Activated CD4-positive, alpha-beta T cell treated with anti-CD3 and anti-CD28 coated beads for 36 hours (primary cell): ENCODE results near the gene ALKBH5. TPM values are rescaled to one million over a fixed set of nuclear protein-coding genes. Genes with fewer than 3 reads are reported as not detected.
"Not testable (repeated sequence)": the region's sequence is repeated elsewhere in the genome, so short reads cannot be mapped to it uniquely, and the experiment has no call there.

Source experiments
- ATAC-seq: fragments of 200-7000 bp; cut with Tn5 transposase; one replicate; pipeline ENCODE4 v1.10.0; 2021; ENCODE audit warnings: mild to moderate bottlenecking, moderate library complexity
- CTCF ChIA-PET: fragments of 350-600 bp; sonication (Branson Sonifier 250); formaldehyde crosslinking; loops from one replicate; lab custom pipeline; 2021; ENCODE audit warnings: antibody characterized with exemption; lab: Charles Lee
- POLR2A ChIA-PET: fragments of 350-600 bp; sonication (Branson Sonifier 250); formaldehyde crosslinking; loops from one replicate; lab custom pipeline; 2021; ENCODE audit warnings: antibody characterized with exemption, inconsistent platforms; lab: Charles Lee
- DNase-seq: peaks from one replicate; pipeline ENCODE4 v3.0.0-alpha.2; 2020
- H3K27ac Mint-ChIP-seq: one replicate; pipeline ENCODE4 v1.8.0; 2021; ENCODE audit warnings: mixed read lengths
- H3K27me3 Mint-ChIP-seq: one replicate; pipeline ENCODE4 v1.8.0; 2021; ENCODE audit warnings: mixed read lengths
- H3K36me3 Mint-ChIP-seq: one replicate; pipeline ENCODE4 v1.8.0; 2021; ENCODE audit warnings: low read depth, mixed read lengths
- H3K4me1 Mint-ChIP-seq: one replicate; pipeline ENCODE4 v1.8.0; 2021; ENCODE audit warnings: mixed read lengths
- H3K4me3 Mint-ChIP-seq: one replicate; pipeline ENCODE4 v1.8.0; 2021; ENCODE audit warnings: mild to moderate bottlenecking, moderate library complexity, mixed read lengths
- H3K9me3 Mint-ChIP-seq: one replicate; pipeline ENCODE4 v1.8.0; 2021; ENCODE audit warnings: low read depth, mixed read lengths
- intact Hi-C, 2 experiments: fragments of 100-400 bp; cut with DNase I in 1 of 2; cut with micrococcal nuclease in 1 of 2; formaldehyde crosslinking; loops; one replicate each; pipeline versions ENCODE4 v1.14.2 to v1.15.1; 2022 to 2024; cut with DNase I, micrococcal nuclease
- total RNA-seq, 2 experiments: library from RNA; stranded (reverse); gene quantifications; one replicate each; pipeline ENCODE4 v1.2.3, GENCODE V29; 2021

ALKBH5 gene
- total RNA-seq, 2 experiments from 2014 or later, result 163 to 168 TPM

- no peaks in the 10 kb centered on the region for H3K27me3 Mint-ChIP-seq
- H3K4me3 Mint-ChIP-seq, result no peak overlapping the region
- intact Hi-C loops, result no loop called here
- ATAC-seq (no peak), DNase-seq (no peak)
- ChIA-PET CTCF (interaction anchor here (0.6 to 1.5 kb wide), 3 partner anchors 18 to 88 kb away, joined by 3 to 5 read pairs (median 4); partner anchors contain the start of gene ALKBH5), POLR2A (no interaction called here)
- H3K4me1 Mint-ChIP-seq, result peaks cover 21% of the 10 kb centered on the region
- no peak overlapping the region for H3K27ac Mint-ChIP-seq
- H3K9me3 Mint-ChIP-seq, result no peaks in the 10 kb centered on the region
- H3K36me3 Mint-ChIP-seq, result peaks cover 30% of the 10 kb centered on the region
Observed at GRCh38 chr17:18201108-18201507, 17.5 kb downstream of the ALKBH5 start.

- Mint-ChIP-seq H3K4me3 (no peak overlapping the region), H3K27me3 (no peaks in the 10 kb centered on the region), H3K36me3 (peaks cover 17% of the 10 kb centered on the region), H3K4me1 (peaks cover 9% of the 10 kb centered on the region), H3K9me3 (no peaks in the 10 kb centered on the region), H3K27ac (no peak overlapping the region)
- ChIA-PET CTCF (interaction anchor here (0.9 to 1.9 kb wide), 4 partner anchors 10 to 20 kb away, joined by 4 to 5 read pairs (median 5); partner anchors contain the start of gene ALKBH5), POLR2A (interaction anchor here (0.6 kb wide), 2 partner anchors 52 to 63 kb away, joined by 3 read pairs; no protein-coding TSS in a partner anchor)
- ATAC-seq, result no peak
- intact Hi-C loops, result no loop called here
- no peak for DNase-seq
Observed at GRCh38 chr17:18203308-18203707, 19.7 kb downstream of the ALKBH5 start.

GRCh38 chr17:18205861-18206260, 22.2 kb downstream of the ALKBH5 start:
- ATAC-seq, result no peak
- DNase-seq, result no peak
- no peaks in the 10 kb centered on the region for H3K9me3 Mint-ChIP-seq
- H3K27me3 Mint-ChIP-seq, result no peaks in the 10 kb centered on the region
- H3K4me3 Mint-ChIP-seq, result no peak overlapping the region
- peaks cover 19% of the 10 kb centered on the region for H3K36me3 Mint-ChIP-seq
- ChIA-PET POLR2A (no interaction called here), CTCF (interaction anchor here (0.6 to 1.2 kb wide), 2 partner anchors 12 to 62 kb away, joined by 3 to 5 read pairs; no protein-coding TSS in a partner anchor)
- H3K27ac Mint-ChIP-seq, result peak overlapping the region; percentile 11
- intact Hi-C loops, result no loop called here
- H3K4me1 Mint-ChIP-seq, result no peaks in the 10 kb centered on the region

GRCh38 chr17:18206962-18207361, 23.3 kb downstream of the ALKBH5 start:
- H3K4me1 Mint-ChIP-seq, result no peaks in the 10 kb centered on the region
- no peaks in the 10 kb centered on the region for H3K9me3 Mint-ChIP-seq
- peaks cover 19% of the 10 kb centered on the region for H3K36me3 Mint-ChIP-seq
- CTCF ChIA-PET, result no interaction called here
- ATAC-seq, result no peak
- POLR2A ChIA-PET, result no interaction called here
- H3K27ac Mint-ChIP-seq, result no peak overlapping the region
- intact Hi-C loops, result no loop called here
- no peak for DNase-seq
- H3K4me3 Mint-ChIP-seq, result no peak overlapping the region
- no peaks in the 10 kb centered on the region for H3K27me3 Mint-ChIP-seq

- intact Hi-C loops, result no loop called here
- H3K4me3 Mint-ChIP-seq, result no peak overlapping the region
- H3K27ac Mint-ChIP-seq, result no peak overlapping the region
- DNase-seq (no peak), ATAC-seq (no peak)
- CTCF ChIA-PET, result interaction anchor here (1.6 kb wide), 1 partner anchor 10 kb away, joined by 5 read pairs; no protein-coding TSS in a partner anchor
- peaks cover 19% of the 10 kb centered on the region for H3K36me3 Mint-ChIP-seq
- no peaks in the 10 kb centered on the region for H3K4me1 Mint-ChIP-seq
- POLR2A ChIA-PET, result interaction anchor here (0.7 kb wide), 1 partner anchor 71 kb away, joined by 5 read pairs; no protein-coding TSS in a partner anchor
- no peaks in the 10 kb centered on the region for H3K27me3 Mint-ChIP-seq
- no peaks in the 10 kb centered on the region for H3K9me3 Mint-ChIP-seq
Observed at GRCh38 chr17:18208092-18208491, 24.5 kb downstream of the ALKBH5 start.

GRCh38 chr17:18213666-18214270, 30.1 kb downstream of the ALKBH5 start:
- ChIA-PET POLR2A (no interaction called here), CTCF (interaction anchor here (0.8 kb wide), 1 partner anchor 11 kb away, joined by 5 read pairs; no protein-coding TSS in a partner anchor)
- Mint-ChIP-seq H3K36me3 (peaks cover 9% of the 10 kb centered on the region), H3K27me3 (no peaks in the 10 kb centered on the region), H3K9me3 (no peaks in the 10 kb centered on the region), H3K4me3 (no peak overlapping the region), H3K4me1 (no peaks in the 10 kb centered on the region), H3K27ac (no peak overlapping the region)
- no peak for DNase-seq
- intact Hi-C loops, result loop anchor here in 1 of 2 experiments (1.0 to 10.0 kb wide), 2 partner anchors 72 to 351 kb away; no protein-coding TSS in a partner anchor
- ATAC-seq, result no peak

- DNase-seq, H3K27me3 Mint-ChIP-seq, H3K36me3 Mint-ChIP-seq, POLR2A ChIA-PET, H3K27ac Mint-ChIP-seq, H3K4me3 Mint-ChIP-seq, ATAC-seq, H3K4me1 Mint-ChIP-seq, H3K9me3 Mint-ChIP-seq: not testable (repeated sequence)
- CTCF ChIA-PET, result interaction anchor here (1.2 to 4.0 kb wide), 4 partner anchors 14 to 75 kb away, joined by 3 to 23 read pairs (median 8); no protein-coding TSS in a partner anchor
- intact Hi-C loops, result loop anchor here (1.0 to 10.0 kb wide), 3 partner anchors 76 to 348 kb away; no protein-coding TSS in a partner anchor
Observed at GRCh38 chr17:18216906-18217305, 33.3 kb downstream of the ALKBH5 start.

GRCh38 chr17:18217412-18218015, 33.9 kb downstream of the ALKBH5 start:
- Mint-ChIP-seq H3K4me1 (no peaks in the 10 kb centered on the region), H3K27me3 (no peaks in the 10 kb centered on the region), H3K9me3 (no peaks in the 10 kb centered on the region), H3K36me3 (no peaks in the 10 kb centered on the region), H3K27ac (no peak overlapping the region), H3K4me3 (no peak overlapping the region)
- DNase-seq, result peak; percentile 87
- ChIA-PET POLR2A (no interaction called here), CTCF (interaction anchor here (0.6 to 4.0 kb wide), 11 partner anchors 9 to 76 kb away, joined by 3 to 23 read pairs (median 3); no protein-coding TSS in a partner anchor)
- ATAC-seq, result peak; percentile 90
- intact Hi-C loops, result loop anchor here (1.0 to 10.0 kb wide), 3 partner anchors 76 to 347 kb away; no protein-coding TSS in a partner anchor

- ChIA-PET CTCF (interaction anchor here (1.1 to 4.0 kb wide), 5 partner anchors 16 to 77 kb away, joined by 3 to 23 read pairs (median 3); no protein-coding TSS in a partner anchor), POLR2A (no interaction called here)
- H3K27ac Mint-ChIP-seq, result no peak overlapping the region
Observed at GRCh38 chr17:18218756-18219415, 35.3 kb downstream of the ALKBH5 start.

GRCh38 chr17:18224053-18224386, 40.4 kb downstream of the ALKBH5 start:
- CTCF ChIA-PET, result interaction anchor here (0.8 to 1.2 kb wide), 2 partner anchors 82 to 130 kb away, joined by 3 to 4 read pairs; no protein-coding TSS in a partner anchor
- Mint-ChIP-seq H3K27me3 (no peaks in the 10 kb centered on the region), H3K36me3 (no peaks in the 10 kb centered on the region), H3K9me3 (no peaks in the 10 kb centered on the region), H3K27ac (no peak overlapping the region), H3K4me1 (peaks cover 18% of the 10 kb centered on the region), H3K4me3 (no peak overlapping the region)
- DNase-seq, result no peak
- POLR2A ChIA-PET, result no interaction called here
- no peak for ATAC-seq
- intact Hi-C loops, result no loop called here

More at GRCh38 chr17:18218756-18219415, 35.3 kb downstream of the ALKBH5 start:
- intact Hi-C loops, result loop anchor here in 1 of 2 experiments (10.0 kb wide), 1 partner anchor 346 kb away; no protein-coding TSS in a partner anchor
- DNase-seq (no peak), ATAC-seq (no peak)
- no peak overlapping the region for H3K4me3 Mint-ChIP-seq
- H3K36me3 Mint-ChIP-seq, result no peaks in the 10 kb centered on the region
- no peaks in the 10 kb centered on the region for H3K27me3 Mint-ChIP-seq
- no peaks in the 10 kb centered on the region for H3K9me3 Mint-ChIP-seq
- no peaks in the 10 kb centered on the region for H3K4me1 Mint-ChIP-seq
